Neuronal stem cell (in vitro differentiated cells): Measurements from ENCODE around the gene ECHS1.
"Not testable (repeated sequence)": the region's sequence is repeated elsewhere in the genome, so short reads cannot be mapped to it uniquely, and the experiment has no call there.

ENCODE experiments used
- DNase-seq: peaks from one replicate; pipeline ENCODE4 v3.0.0-alpha.2; 2013; ENCODE audit warnings: low spot score
- H2AFZ ChIP-seq: one replicate; pipeline ENCODE4 v1.6.1; 2013; ENCODE audit warnings: mild to moderate bottlenecking, low read length, inconsistent platforms
- H2AK5ac ChIP-seq: 2 replicates; pipeline ENCODE4 v1.6.1; 2013; ENCODE audit warnings: low read depth, mild to moderate bottlenecking, inconsistent platforms, low read length, moderate library complexity, mixed read lengths
- H2BK120ac ChIP-seq: 2 replicates; pipeline ENCODE4 v1.6.1; 2013; ENCODE audit warnings: low read depth, mild to moderate bottlenecking, inconsistent platforms, low read length, moderate library complexity, mixed read lengths
- H2BK12ac ChIP-seq: one replicate; pipeline ENCODE4 v1.6.1; 2013; ENCODE audit warnings: low read length, inconsistent platforms
- H2BK15ac ChIP-seq: 2 replicates; pipeline ENCODE4 v1.6.1; 2013; ENCODE audit warnings: mild to moderate bottlenecking, low read length, inconsistent platforms, mixed read lengths
- H2BK5ac ChIP-seq: one replicate; pipeline ENCODE4 v1.6.1; 2013; ENCODE audit warnings: inconsistent platforms, mild to moderate bottlenecking, low read length, moderate library complexity
- H3K14ac ChIP-seq: one replicate; pipeline ENCODE4 v1.6.1; 2013; ENCODE audit warnings: low read length, inconsistent platforms
- H3K18ac ChIP-seq: 2 replicates; pipeline ENCODE4 v1.6.1; 2013; ENCODE audit warnings: low read length, inconsistent platforms
- H3K23ac ChIP-seq: 2 replicates; pipeline ENCODE4 v1.6.1; 2013; ENCODE audit warnings: low read depth, mild to moderate bottlenecking, mixed read lengths, low read length, inconsistent platforms; ENCODE audit not compliant: poor library complexity
- H3K27ac ChIP-seq: replicated peaks from 3 replicates; pipeline ENCODE4 v1.5.1; 2013; ENCODE audit warnings: low read length, inconsistent platforms
- H3K27me3 ChIP-seq, 3 experiments: 2 replicates each; pipeline ENCODE4 v1.6.1; 2013; ENCODE audit warnings: low read length in 3 of 3, mild to moderate bottlenecking in 2 of 3, inconsistent platforms in 1 of 3, low read depth in 1 of 3, mixed read lengths in 1 of 3, moderate library complexity in 1 of 3; ENCODE audit not compliant: control insufficient read depth in 3 of 3, insufficient read depth in 3 of 3
- H3K36me3 ChIP-seq, 2 donors: replicated peaks in 1 of 2; 2 replicates each; pipeline ENCODE4 v1.6.1; 2013; ENCODE audit warnings: low read length in 2 of 2; ENCODE audit not compliant: control insufficient read depth in 2 of 2, insufficient read depth in 2 of 2
- H3K4ac ChIP-seq: 2 replicates; pipeline ENCODE4 v1.6.1; 2013; ENCODE audit warnings: inconsistent platforms, mild to moderate bottlenecking, low read length, moderate library complexity
- H3K4me1 ChIP-seq, 2 donors: 1 replicate in 1 of 2; 2 replicates in 1 of 2; pipeline ENCODE4 v1.6.1; 2013; ENCODE audit warnings: low read length in 2 of 2, low read depth in 1 of 2; ENCODE audit not compliant: control insufficient read depth in 2 of 2, insufficient read depth in 1 of 2
- H3K4me2 ChIP-seq: one replicate; pipeline ENCODE4 v1.6.1; 2013; ENCODE audit warnings: mild to moderate bottlenecking, low read length, inconsistent platforms; ENCODE audit not compliant: insufficient read depth, poor library complexity, severe bottlenecking
- H3K4me3 ChIP-seq, 2 donors: 2 replicates each; pipeline ENCODE4 v1.5.1; 2013; ENCODE audit warnings: low read length in 2 of 2, mild to moderate bottlenecking in 2 of 2, inconsistent platforms in 1 of 2, moderate library complexity in 1 of 2
- H3K79me1 ChIP-seq: one replicate; pipeline ENCODE4 v1.6.1; 2013; ENCODE audit warnings: low read depth, mild to moderate bottlenecking, inconsistent platforms, low read length, moderate library complexity
- H3K9ac ChIP-seq: one replicate; pipeline ENCODE4 v1.6.1; 2013; ENCODE audit warnings: mild to moderate bottlenecking, low read depth, low read length, inconsistent platforms; ENCODE audit not compliant: poor library complexity
- H3K9me3 ChIP-seq, 2 donors: replicated peaks in 1 of 2; 2 replicates each; pipeline versions ENCODE3 to v1.6.1; 2013; ENCODE audit warnings: low read length in 2 of 2, mild to moderate bottlenecking in 2 of 2, inconsistent platforms in 1 of 2, low read depth in 1 of 2, mixed read lengths in 1 of 2, moderate library complexity in 1 of 2; ENCODE audit not compliant: control insufficient read depth in 2 of 2, insufficient read depth in 1 of 2
- H4K8ac ChIP-seq: one replicate; pipeline ENCODE4 v1.6.1; 2013; ENCODE audit warnings: low read depth, mild to moderate bottlenecking, inconsistent platforms, low read length, moderate library complexity
- H4K91ac ChIP-seq: one replicate; pipeline ENCODE4 v1.6.1; 2013; ENCODE audit warnings: low read length, low read depth, mild to moderate bottlenecking, inconsistent platforms; ENCODE audit not compliant: poor library complexity
- WGBS, 2 donors: extraction: QIAGEN DNeasy Blood & Tissue Kit; methylation state at CpG; one replicate each; pipeline ENCODE4 v1.1.7; 2013; ENCODE audit warnings: missing lambda C conversion rate in 2 of 2, mixed read lengths in 1 of 2; ENCODE audit not compliant: insufficient read length in 2 of 2, insufficient replicate concordance in 1 of 2; ENCODE audit errors: extremely low coverage in 2 of 2; 5-methylcytosine and 5-hydroxymethylcytosine counted together

The ECHS1 gene

DNA sequence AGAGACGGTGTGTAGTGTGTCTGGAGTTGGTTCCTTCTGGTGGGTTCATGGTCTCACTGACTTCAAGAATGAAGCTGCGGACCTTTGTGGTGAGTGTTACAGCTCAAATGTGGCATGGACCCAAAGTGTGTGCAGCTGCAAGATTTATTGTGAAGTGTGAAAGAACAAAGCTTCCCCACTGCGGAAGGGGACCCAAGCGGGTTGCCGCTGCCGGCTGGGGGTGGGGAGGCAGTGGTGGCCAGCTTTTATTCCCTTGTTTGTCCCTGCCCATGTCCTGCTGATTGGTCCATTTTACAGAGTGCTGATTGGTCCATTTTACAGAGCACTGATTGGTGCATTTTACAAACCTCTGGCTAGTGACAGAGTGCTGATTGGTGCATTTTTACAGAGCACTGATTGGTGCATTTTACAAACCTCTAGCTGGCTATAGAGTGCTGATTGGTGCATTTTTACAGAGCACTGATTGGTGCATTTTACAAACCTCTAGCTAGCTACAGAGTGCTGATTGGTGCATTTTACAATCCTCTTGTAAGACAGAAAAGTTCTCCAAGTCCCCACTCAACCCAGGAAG lies 52.2 kb downstream of the ECHS1 start:
- H3K4me2 ChIP-seq, H3K4ac ChIP-seq, DNase-seq, H2AK5ac ChIP-seq, H2BK12ac ChIP-seq, H2BK5ac ChIP-seq, H3K27ac ChIP-seq, H3K18ac ChIP-seq, H2AFZ ChIP-seq, H3K36me3 ChIP-seq, H2BK120ac ChIP-seq, H2BK15ac ChIP-seq, H4K91ac ChIP-seq, H3K23ac ChIP-seq, H3K14ac ChIP-seq, H3K79me1 ChIP-seq, H3K4me1 ChIP-seq, H3K9ac ChIP-seq, H3K9me3 ChIP-seq, H4K8ac ChIP-seq, H3K4me3 ChIP-seq: not testable (repeated sequence)
- WGBS, 2 donors = no CpG with 5 or more reads among the region's 6 CpGs
- H3K27me3 ChIP-seq = peaks cover 0 to 16% (median 12%) of the 10 kb centered on the region in 3 experiments

- Histone ChIP-seq H4K91ac (no peak overlapping the region), H2BK120ac (peak overlapping the region; percentile 87), H3K14ac (peak overlapping the region; percentile 38), H3K18ac (peak overlapping the region; percentile 98), H3K9me3 (no peaks in the 10 kb centered on the region), H2BK5ac (no peak overlapping the region), H3K79me1 (peaks cover 2% of the 10 kb centered on the region), H2AK5ac (peak overlapping the region; percentile 37), H3K36me3 (no peaks in the 10 kb centered on the region), H3K4me3 (peak overlapping the region; percentile 50 to 91), H3K4me1 (peaks cover 0 to 2% of the 10 kb centered on the region in 2 donors), H3K27me3 (peaks cover 0 to 5% (median 4%) of the 10 kb centered on the region in 3 experiments), H3K23ac (peak overlapping the region; percentile 73), H2BK12ac (no peak overlapping the region), H3K9ac (peak overlapping the region; percentile 90), H4K8ac (no peak overlapping the region), H3K27ac (no peak overlapping the region), H3K4me2 (peak overlapping the region; percentile 62), H2AFZ (peak overlapping the region; percentile 100), H3K4ac (no peak overlapping the region), H2BK15ac (peak overlapping the region; percentile 89)
- WGBS, 2 donors = no CpG with 5 or more reads among the region's 51 CpGs
- DNase-seq = no peak
Measured at GRCh38 chr10:133318494-133319127, 54.5 kb downstream of the ECHS1 start.

- Histone ChIP-seq H2AK5ac (no peak overlapping the region), H2AFZ (no peak overlapping the region), H3K4me3 (no peak overlapping the region), H3K27me3 (peaks cover 0 to 5% (median 4%) of the 10 kb centered on the region in 3 experiments), H3K4me1 (peaks cover 0 to 2% of the 10 kb centered on the region in 2 donors), H2BK120ac (no peak overlapping the region), H2BK15ac (no peak overlapping the region), H3K9ac (no peak overlapping the region), H3K18ac (no peak overlapping the region), H3K4me2 (no peak overlapping the region), H3K14ac (no peak overlapping the region), H4K8ac (no peak overlapping the region), H3K23ac (no peak overlapping the region), H3K27ac (no peak overlapping the region), H3K36me3 (peaks cover 8 to 15% of the 10 kb centered on the region in 2 donors), H2BK12ac (no peak overlapping the region), H3K9me3 (no peaks in the 10 kb centered on the region), H3K4ac (no peak overlapping the region), H2BK5ac (no peak overlapping the region), H3K79me1 (peaks cover 2% of the 10 kb centered on the region), H4K91ac (no peak overlapping the region)
- DNase-seq = no peak
- no CpG with 5 or more reads among the region's 7 CpGs for WGBS, 2 donors
Measured at GRCh38 chr10:133316732-133317131, 56.4 kb downstream of the ECHS1 start.

DNA sequence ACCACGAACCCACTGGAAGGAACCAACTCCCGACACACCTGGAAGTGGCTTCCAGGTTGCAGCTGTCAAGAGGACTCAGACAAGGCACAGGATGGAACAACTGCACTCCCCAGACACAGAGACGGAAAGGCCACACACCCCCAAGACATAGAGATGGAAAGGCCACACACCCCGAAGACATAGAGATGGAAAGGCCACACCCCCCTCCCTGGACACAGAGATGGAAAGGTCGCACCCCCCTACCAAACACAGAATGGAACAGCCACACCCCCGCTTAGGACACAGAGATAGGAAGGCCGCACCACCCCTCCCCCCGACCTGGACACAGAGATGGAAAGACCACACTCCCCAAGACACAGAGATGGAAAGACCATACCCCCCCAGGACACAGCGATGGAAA lies 56.9 kb downstream of the ECHS1 start:
- Histone ChIP-seq H2AFZ (no peak overlapping the region), H3K4ac (no peak overlapping the region), H2BK15ac (no peak overlapping the region), H3K9ac (no peak overlapping the region), H3K79me1 (peaks cover 2% of the 10 kb centered on the region), H3K27ac (no peak overlapping the region), H2AK5ac (no peak overlapping the region), H3K4me2 (no peak overlapping the region), H4K91ac (no peak overlapping the region), H3K27me3 (peaks cover 0 to 5% (median 4%) of the 10 kb centered on the region in 3 experiments), H3K36me3 (peaks cover 11 to 20% of the 10 kb centered on the region in 2 donors), H2BK120ac (no peak overlapping the region), H3K14ac (no peak overlapping the region), H2BK12ac (no peak overlapping the region), H3K4me1 (peaks cover 0 to 2% of the 10 kb centered on the region in 2 donors), H3K9me3 (no peaks in the 10 kb centered on the region), H3K4me3 (no peak overlapping the region), H2BK5ac (no peak overlapping the region), H4K8ac (no peak overlapping the region), H3K23ac (no peak overlapping the region), H3K18ac (no peak overlapping the region)
- no peak for DNase-seq
- WGBS, 2 donors = no CpG with 5 or more reads among the region's 9 CpGs
